Ishikawa (cell line): ENCODE measurements around the gene PHF14.

ENCODE experiments used
- MAX ChIP-seq: IDR thresholded peaks from 2 replicates; pipeline ENCODE4 v1.6.1; 2012
- NFIC ChIP-seq: IDR thresholded peaks from 2 replicates; pipeline ENCODE4 v1.6.1; 2012
- TAF1 ChIP-seq: IDR thresholded peaks from 2 replicates; pipeline ENCODE4 v1.6.1; 2012; ENCODE audit warnings: low read depth, mild to moderate bottlenecking

GRCh38 chr7:10973942-10974911, 555 bp downstream of the PHF14 start:
- TF ChIP-seq NFIC (no peak), MAX (no peak), TAF1 (no peak)
